Breast epithelium (tissue), 4 donors: ENCODE results near the gene MEF2B. TPM values are rescaled to one million over a fixed set of nuclear protein-coding genes. Genes with fewer than 3 reads are reported as not detected.
"Not testable (repeated sequence)": the region's sequence is repeated elsewhere in the genome, so short reads cannot be mapped to it uniquely, and the experiment has no call there.

Source experiments
- DNase-seq, 2 donors: peaks; one replicate each; pipeline ENCODE4 v3.0.0-alpha.2; 2019; ENCODE audit warnings: low spot score in 2 of 2
- H3K27ac ChIP-seq, 2 donors: fragments of 200-600 bp; sonication (generic) in 1 of 2; one replicate each; pipeline ENCODE4 v1.5.1; 2016 to 2019; ENCODE audit warnings: mild to moderate bottlenecking in 1 of 2
- H3K27me3 ChIP-seq, 2 donors: fragments of 200-600 bp; sonication (generic) in 1 of 2; one replicate each; pipeline versions ENCODE4 v1.5.1 to v1.6.0; 2017 to 2019; ENCODE audit warnings: control low read depth in 1 of 2, mild to moderate bottlenecking in 1 of 2
- H3K36me3 ChIP-seq: fragments of 200-600 bp; one replicate; pipeline ENCODE4 v1.5.1; 2019
- H3K4me1 ChIP-seq, 2 donors: fragments of 200-600 bp; sonication (generic); one replicate each; pipeline ENCODE4 v1.5.1; 2016 to 2019; ENCODE audit warnings: control low read depth in 1 of 2
- H3K4me3 ChIP-seq, 3 donors: fragments of 200-600 bp; sonication (generic); 1 replicate in 2 of 3; 2 replicates in 1 of 3; pipeline ENCODE4 v1.5.1; 2016 to 2019; ENCODE audit warnings: mild to moderate bottlenecking in 3 of 3, moderate library complexity in 2 of 3
- H3K9me3 ChIP-seq, 2 donors: fragments of 200-600 bp; sonication (generic) in 1 of 2; one replicate each; pipeline ENCODE4 v1.5.1; 2016 to 2019; ENCODE audit warnings: control low read depth in 1 of 2
- POLR2A ChIP-seq: fragments of 450-650 bp; IDR thresholded peaks from one replicate; pipeline ENCODE4 v1.6.1; 2016; ENCODE audit warnings: antibody characterized with exemption, mild to moderate bottlenecking, moderate library complexity
- POLR2AphosphoS5 ChIP-seq, 3 donors: sonication (generic); formaldehyde crosslinking; IDR thresholded peaks; one replicate each; pipeline ENCODE4 v1.6.1; 2017; ENCODE audit warnings: antibody characterized with exemption in 3 of 3
- intact Hi-C: fragments of 100-400 bp; cut with DNase I; formaldehyde crosslinking; loops from one replicate; pipeline ENCODE4 v1.15.1; 2023; ENCODE audit warnings: low total_unique reads
- total RNA-seq, 3 donors: library from RNA; depleted of rRNA; stranded (reverse); fragments of >200 nt; gene quantifications; one replicate each; pipeline ENCODE4 v1.1.0, GENCODE V29; 2016
- TF ChIP-seq, protein P1 (sequence below), 3 donors: fragments of 450-650 bp; IDR thresholded peaks; one replicate each; pipeline ENCODE4 v1.5.1; 2016 to 2017; ENCODE audit warnings: antibody characterized with exemption in 3 of 3, mild to moderate bottlenecking in 3 of 3, moderate library complexity in 3 of 3

The MEF2B gene
- total RNA-seq, 3 donors from 2014 or later = 0.59 to 0.64 TPM; not detected in 1

DNA sequence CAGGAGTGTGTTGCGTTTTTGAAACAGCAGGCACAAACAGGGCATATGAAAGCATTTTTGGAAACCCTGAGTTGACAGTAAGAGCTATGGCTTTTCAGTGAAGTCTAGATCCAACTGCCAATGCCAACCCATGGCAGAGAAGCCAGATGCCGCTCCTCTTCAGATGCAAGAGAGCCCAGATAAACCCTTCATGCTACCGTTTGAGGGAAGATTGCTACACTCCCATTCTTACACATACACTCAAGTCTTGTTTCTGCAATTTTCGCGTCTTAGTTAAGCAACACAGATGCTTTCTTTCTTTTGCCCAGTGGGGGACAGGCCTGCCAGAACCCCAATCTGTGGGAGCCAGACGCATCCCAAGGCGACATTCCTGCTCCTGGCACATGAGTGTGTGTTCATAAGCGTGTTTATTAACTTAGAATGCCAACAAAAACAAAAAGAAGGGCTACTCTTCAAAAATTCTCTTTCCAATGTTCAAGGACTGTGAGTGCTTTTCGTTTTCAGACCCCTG is 11.5 kb upstream of the MEF2B start:
- H3K27ac ChIP-seq = no peak overlapping the region
- no peak for DNase-seq
- intact Hi-C loops = no loop called here
- TF ChIP-seq POLR2A (no peak), POLR2AphosphoS5 (IDR thresholded peaks at IDR 0.05) (no peak)
- TF ChIP-seq, protein P1, sequence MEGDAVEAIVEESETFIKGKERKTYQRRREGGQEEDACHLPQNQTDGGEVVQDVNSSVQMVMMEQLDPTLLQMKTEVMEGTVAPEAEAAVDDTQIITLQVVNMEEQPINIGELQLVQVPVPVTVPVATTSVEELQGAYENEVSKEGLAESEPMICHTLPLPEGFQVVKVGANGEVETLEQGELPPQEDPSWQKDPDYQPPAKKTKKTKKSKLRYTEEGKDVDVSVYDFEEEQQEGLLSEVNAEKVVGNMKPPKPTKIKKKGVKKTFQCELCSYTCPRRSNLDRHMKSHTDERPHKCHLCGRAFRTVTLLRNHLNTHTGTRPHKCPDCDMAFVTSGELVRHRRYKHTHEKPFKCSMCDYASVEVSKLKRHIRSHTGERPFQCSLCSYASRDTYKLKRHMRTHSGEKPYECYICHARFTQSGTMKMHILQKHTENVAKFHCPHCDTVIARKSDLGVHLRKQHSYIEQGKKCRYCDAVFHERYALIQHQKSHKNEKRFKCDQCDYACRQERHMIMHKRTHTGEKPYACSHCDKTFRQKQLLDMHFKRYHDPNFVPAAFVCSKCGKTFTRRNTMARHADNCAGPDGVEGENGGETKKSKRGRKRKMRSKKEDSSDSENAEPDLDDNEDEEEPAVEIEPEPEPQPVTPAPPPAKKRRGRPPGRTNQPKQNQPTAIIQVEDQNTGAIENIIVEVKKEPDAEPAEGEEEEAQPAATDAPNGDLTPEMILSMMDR (IDR thresholded peaks at IDR 0.05) = no peak
- H3K9me3 ChIP-seq = no peaks in the 10 kb centered on the region
- H3K36me3 ChIP-seq = peaks cover 4% of the 10 kb centered on the region
- H3K4me1 ChIP-seq = no peaks in the 10 kb centered on the region
- no peaks in the 10 kb centered on the region for H3K27me3 ChIP-seq
- H3K4me3 ChIP-seq = no peak overlapping the region

DNA sequence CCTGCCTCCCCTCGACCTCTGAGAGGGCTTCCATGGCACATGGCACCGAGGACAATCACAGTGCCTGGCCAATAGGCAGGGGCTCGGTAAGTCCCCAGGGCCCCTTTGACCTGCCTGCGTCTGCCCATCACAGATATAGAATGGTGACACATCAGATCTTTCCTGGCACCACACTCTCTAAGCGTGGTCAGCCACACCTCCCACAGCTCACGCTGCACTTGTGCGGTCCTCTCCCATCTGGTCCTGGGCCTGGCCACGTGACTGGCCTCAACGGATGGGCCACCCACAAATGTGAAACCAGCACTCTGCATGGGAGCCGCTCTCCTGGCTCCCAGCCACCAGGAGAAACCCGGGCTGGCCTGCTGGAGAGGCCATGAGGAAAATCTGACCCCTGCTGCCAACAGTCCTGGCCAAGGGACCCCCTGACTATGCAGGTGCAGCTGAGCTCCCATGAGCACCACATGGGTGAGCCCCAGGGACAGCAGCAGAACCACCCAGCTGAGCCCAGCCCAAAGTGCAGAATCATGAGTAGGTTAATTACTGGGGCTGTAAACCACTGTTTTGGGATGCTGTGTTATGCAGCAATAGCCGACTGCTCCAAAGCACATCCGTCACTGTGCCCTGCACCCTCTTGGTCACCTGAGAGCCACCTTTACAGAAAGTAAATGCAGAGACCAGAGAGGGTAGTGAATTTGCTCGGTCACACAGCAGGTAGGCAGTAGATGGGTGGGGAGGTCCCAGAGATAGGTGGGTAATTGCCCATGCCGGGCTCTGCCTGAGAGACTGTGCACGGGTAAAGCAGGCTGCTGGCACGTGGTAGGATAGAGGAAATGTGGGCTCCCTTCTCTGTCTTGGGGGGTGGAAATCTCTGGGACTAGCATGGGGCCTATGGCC is 9.7 kb upstream of the MEF2B start:
- H3K36me3 ChIP-seq = peaks cover 4% of the 10 kb centered on the region
- DNase-seq = no peak
- TF ChIP-seq, protein P1 (IDR thresholded peaks at IDR 0.05) = no peak
- no peak for TF ChIP-seq POLR2AphosphoS5 (IDR thresholded peaks at IDR 0.05)
- no peak for TF ChIP-seq POLR2A

DNA sequence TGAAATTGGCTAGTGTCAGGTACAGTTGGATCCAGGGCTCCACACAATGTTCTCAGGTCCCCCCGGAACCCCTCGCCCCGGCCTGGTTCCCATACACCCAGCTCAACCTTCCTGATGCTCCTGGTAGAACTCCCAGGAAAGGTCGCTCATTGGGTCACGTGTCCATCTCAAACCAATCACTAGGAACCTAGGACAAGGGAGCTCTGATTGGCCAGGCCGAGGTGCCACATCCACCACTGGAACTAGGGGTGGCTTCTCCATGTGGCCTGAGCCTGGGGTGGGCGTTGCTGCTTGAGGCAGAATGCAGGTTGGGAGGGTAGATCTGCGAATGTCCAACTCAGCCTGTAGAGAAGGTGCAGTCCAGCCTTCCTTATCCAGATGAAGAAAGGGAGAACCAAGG is 6.9 kb upstream of the MEF2B start:
- no peak for DNase-seq
- intact Hi-C loops = no loop called here
- TF ChIP-seq POLR2A (no peak), POLR2AphosphoS5 (IDR thresholded peaks at IDR 0.05) (no peak)
- TF ChIP-seq, protein P1 (IDR thresholded peaks at IDR 0.05) = no peak
- no peak overlapping the region for H3K4me3 ChIP-seq
- no peaks in the 10 kb centered on the region for H3K9me3 ChIP-seq
- H3K27me3 ChIP-seq = no peaks in the 10 kb centered on the region
- peaks cover 4% of the 10 kb centered on the region for H3K36me3 ChIP-seq
- H3K4me1 ChIP-seq = no peaks in the 10 kb centered on the region
- H3K27ac ChIP-seq = no peak overlapping the region

More for the DNA sequence above, 9.7 kb upstream of the MEF2B start:
- no peak overlapping the region for H3K27ac ChIP-seq
- no peaks in the 10 kb centered on the region for H3K4me1 ChIP-seq
- intact Hi-C loops = no loop called here
- H3K4me3 ChIP-seq = no peak overlapping the region
- H3K27me3 ChIP-seq = no peaks in the 10 kb centered on the region
- no peaks in the 10 kb centered on the region for H3K9me3 ChIP-seq

DNA sequence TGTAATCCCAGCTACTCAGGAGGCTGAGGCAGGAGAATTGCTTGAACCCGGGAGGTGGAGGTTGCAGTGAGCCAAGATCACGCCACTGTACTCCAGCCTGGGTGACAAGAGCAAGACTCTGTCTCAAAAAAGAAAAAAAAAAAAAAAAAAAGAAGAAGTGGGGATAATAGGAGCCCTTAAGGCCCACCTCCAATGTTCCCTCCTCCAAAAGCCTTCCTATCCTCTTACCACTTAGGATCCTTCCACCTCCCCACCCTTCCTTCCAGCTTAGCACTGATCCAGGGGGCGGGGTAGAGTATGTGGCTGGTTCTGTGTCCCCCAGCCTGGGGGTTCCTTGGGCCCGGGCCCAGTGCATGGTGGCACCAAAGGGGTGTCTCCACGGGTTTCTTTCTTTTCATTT is 3.2 kb upstream of the MEF2B start:
- DNase-seq, H3K4me3 ChIP-seq, H3K9me3 ChIP-seq, H3K27me3 ChIP-seq, H3K4me1 ChIP-seq, H3K27ac ChIP-seq, intact Hi-C loops, H3K36me3 ChIP-seq: not testable (repeated sequence)

DNA sequence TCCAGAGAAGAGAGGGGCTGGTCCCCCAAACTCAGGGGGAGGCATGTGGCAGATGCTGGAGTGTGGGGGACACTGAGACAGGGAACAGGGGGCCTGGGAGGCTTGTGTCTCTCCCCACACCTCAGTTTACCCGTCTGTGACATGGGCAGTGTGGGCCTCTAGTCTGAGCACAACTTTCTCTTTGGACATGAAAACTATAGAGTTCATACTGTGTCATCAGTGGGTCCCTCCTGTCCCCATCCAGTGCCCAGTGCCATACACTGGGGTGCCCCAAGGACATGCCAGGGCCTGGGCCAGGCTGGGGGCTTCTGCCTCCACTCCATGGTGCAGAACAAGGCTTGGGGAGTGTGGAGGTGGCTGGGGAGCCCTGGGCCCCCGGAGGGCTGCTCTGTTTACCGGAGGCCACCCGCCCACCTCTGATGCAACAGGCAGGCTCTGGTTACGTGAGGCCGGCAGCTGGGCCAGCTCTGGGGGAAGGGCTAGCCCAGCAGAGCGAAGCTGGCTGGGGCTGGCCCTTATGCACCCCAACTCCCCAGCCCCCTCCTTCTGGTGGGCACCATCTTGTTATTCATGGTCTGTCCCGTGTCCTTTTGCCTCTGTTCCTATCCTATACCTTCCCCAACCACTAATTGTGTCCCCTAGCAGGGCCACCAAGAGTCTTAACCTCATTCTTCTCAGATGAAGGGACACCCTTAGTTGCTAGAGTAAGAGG is 1.9 kb upstream of the MEF2B start:
- TF ChIP-seq, protein P1 (IDR thresholded peaks at IDR 0.05) = no peak
- TF ChIP-seq POLR2AphosphoS5 (IDR thresholded peaks at IDR 0.05) = no peak
- no peak for TF ChIP-seq POLR2A
- no peak for DNase-seq
- Histone ChIP-seq H3K27me3 (no peaks in the 10 kb centered on the region), H3K4me3 (no peak overlapping the region), H3K9me3 (no peaks in the 10 kb centered on the region), H3K36me3 (no peaks in the 10 kb centered on the region), H3K4me1 (no peaks in the 10 kb centered on the region), H3K27ac (no peak overlapping the region)
- intact Hi-C loops = no loop called here
